ENCODE measurements around the gene HDAC4. TPM values are rescaled to one million over a fixed set of nuclear protein-coding genes. Genes with fewer than 3 reads are reported as not detected.

The HDAC4 gene
- total and polyA plus RNA-seq, 2 of the 8 experiments (the other 6 are each of a cell fraction or from before 2014, with no cell fraction given), result 15.4 to 31.5 TPM

DNA sequence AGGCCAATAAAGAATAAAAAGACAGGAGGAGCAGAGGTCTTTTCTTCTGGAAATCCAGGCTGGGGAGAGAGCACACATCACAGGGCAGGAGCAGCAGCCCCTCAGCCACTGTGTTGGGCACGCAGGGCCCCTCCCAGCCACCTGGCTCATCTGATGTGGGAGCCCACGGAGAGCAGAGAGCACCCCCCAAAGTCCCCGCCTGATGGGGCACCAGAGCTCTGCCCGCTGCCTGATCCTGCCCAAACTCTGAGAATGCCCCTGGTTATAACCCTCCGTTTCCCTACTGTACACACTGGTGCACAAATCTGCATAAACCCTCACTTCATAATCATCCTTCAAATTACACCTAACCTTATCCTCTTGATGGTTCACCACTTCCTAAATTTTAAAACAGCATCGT lies 111.3 kb downstream of the HDAC4 start:
- H3K79me2 ChIP-seq (ENCODE audit: control insufficient read depth in 1 of 2, insufficient read depth in 2 of 2, low read length in 2 of 2), result peaks cover 0 to 84% of the 10 kb centered on the region in 2 experiments; a peak in 3 of 4 replicates

More for the DNA sequence above, 111.3 kb downstream of the HDAC4 start:
- Histone ChIP-seq H2BK15ac (ENCODE audit: low read length) (no peak overlapping the region), H2AFZ (ENCODE audit: low read length) (no peak overlapping the region), H3K9ac (replicated peaks in 1 of 4; ENCODE audit: extremely low read depth in 1 of 4, low read depth in 3 of 4, low read length in 3 of 4) (no peak overlapping the region), H4K5ac (ENCODE audit: insufficient read length, low read depth, low read length) (no peak overlapping the region), H2AK5ac (ENCODE audit: low read depth, low read length) (no peak overlapping the region), H4K8ac (ENCODE audit: extremely low read depth, insufficient read depth, low read length) (no peak overlapping the region), H3K36me3 (ENCODE audit: control insufficient read depth in 2 of 4, insufficient read depth in 4 of 4, low read length in 3 of 4) (no peaks in the 10 kb centered on the region), H3K4ac (replicated peaks; ENCODE audit: insufficient read length, low read depth, low read length) (no peak overlapping the region), H3K18ac (ENCODE audit: extremely low read depth, low read length) (no peak overlapping the region), H2BK12ac (ENCODE audit: low read depth, low read length) (no peak overlapping the region), H2BK120ac (replicated peaks; ENCODE audit: low read depth, low read length) (no peak overlapping the region), H3K14ac (ENCODE audit: insufficient read length) (no peak overlapping the region), H3K27ac (ENCODE audit: low read depth, low read length) (no peak overlapping the region), H3K23me2 (ENCODE audit: low read depth, low read length) (no peaks in the 10 kb centered on the region), H3K23ac (ENCODE audit: insufficient read length) (no peak overlapping the region), H3K4me2 (ENCODE audit: insufficient read depth in 1 of 2, low read depth in 2 of 2, low read length in 2 of 2) (no peak overlapping the region), H2BK5ac (ENCODE audit: low read depth, low read length) (no peak overlapping the region), H3K4me3 (ENCODE audit: extremely low read depth in 1 of 4, insufficient read depth in 2 of 4, low read depth in 3 of 4, low read length in 4 of 4) (no peak overlapping the region), H3K4me1 (replicated peaks in 1 of 4; ENCODE audit: control insufficient read depth in 3 of 4, insufficient read depth in 4 of 4, low read length in 3 of 4) (peaks cover 18 to 42% (median 37%) of the 10 kb centered on the region in 4 experiments), H3K27me3 (replicated peaks in 1 of 4; ENCODE audit: control insufficient read depth in 3 of 4, extremely low read depth in 1 of 4, insufficient read depth in 3 of 4, low read length in 3 of 4) (no peaks in the 10 kb centered on the region), H2BK20ac (ENCODE audit: low read length) (no peak overlapping the region), H3K79me1 (ENCODE audit: low read depth, low read length) (peaks cover 17% of the 10 kb centered on the region), H3K9me3 (ENCODE audit: insufficient read depth in 2 of 2, low read depth in 1 of 2, low read length in 1 of 2) (no peaks in the 10 kb centered on the region), H4K20me1 (replicated peaks in 1 of 2; ENCODE audit: control insufficient read depth in 1 of 2, insufficient read depth in 2 of 2, low read length in 2 of 2) (peaks cover 2 to 9% of the 10 kb centered on the region in 2 experiments), H4K91ac (replicated peaks; ENCODE audit: insufficient read length, low read length) (no peak overlapping the region), H3K56ac (replicated peaks; ENCODE audit: insufficient read length, low read depth, low read length) (no peak overlapping the region)
- POLR2A ChIA-PET (ENCODE audit: partially characterized antibody), result no interaction called here
- no peak for DNase-seq (ENCODE audit: low read depth in 1 of 2, low spot score in 2 of 2)
- no peak for TF ChIP-seq SIX5 (IDR thresholded peaks at IDR 0.05; ENCODE audit: low read depth, low read length)
- no peak for TF ChIP-seq TAF1 (IDR thresholded peaks at IDR 0.05; ENCODE audit: low read depth, low read length)
- no peak for TF ChIP-seq JUND (IDR thresholded peaks at IDR 0.05; ENCODE audit: low read length)
- TF ChIP-seq ZNF274 (IDR thresholded peaks at IDR 0.05; ENCODE audit: borderline replicate concordance, extremely low read depth, low read length), result no peak
- no peak for TF ChIP-seq BACH1 (IDR thresholded peaks at IDR 0.05; ENCODE audit: low read length)
- TF ChIP-seq MAFK (IDR thresholded peaks at IDR 0.05; ENCODE audit: low read depth, low read length), result no peak
- no peak for TF ChIP-seq CHD2 (IDR thresholded peaks at IDR 0.05; ENCODE audit: low read length)
- TF ChIP-seq RBBP5 (IDR thresholded peaks at IDR 0.05; ENCODE audit: borderline replicate concordance, low read depth, low read length), result no peak
- 92 to 100% methylated on average over 1 to 6 of the region's 6 CpGs for WGBS, 2 experiments (ENCODE audit: extremely low coverage in 1 of 2, insufficient coverage in 1 of 2, insufficient read length in 1 of 2, insufficient replicate concordance in 2 of 2, low coverage in 1 of 2, low lambda C conversion rate in 2 of 2, missing lambda C conversion rate in 1 of 2)
- no peak for FAIRE-seq
- CTCF ChIA-PET (ENCODE audit: partially characterized antibody), result no interaction called here

All from H1 (cell line).